ENCODE measurements around the gene CDIP1.

CDIP1 gene

DNA sequence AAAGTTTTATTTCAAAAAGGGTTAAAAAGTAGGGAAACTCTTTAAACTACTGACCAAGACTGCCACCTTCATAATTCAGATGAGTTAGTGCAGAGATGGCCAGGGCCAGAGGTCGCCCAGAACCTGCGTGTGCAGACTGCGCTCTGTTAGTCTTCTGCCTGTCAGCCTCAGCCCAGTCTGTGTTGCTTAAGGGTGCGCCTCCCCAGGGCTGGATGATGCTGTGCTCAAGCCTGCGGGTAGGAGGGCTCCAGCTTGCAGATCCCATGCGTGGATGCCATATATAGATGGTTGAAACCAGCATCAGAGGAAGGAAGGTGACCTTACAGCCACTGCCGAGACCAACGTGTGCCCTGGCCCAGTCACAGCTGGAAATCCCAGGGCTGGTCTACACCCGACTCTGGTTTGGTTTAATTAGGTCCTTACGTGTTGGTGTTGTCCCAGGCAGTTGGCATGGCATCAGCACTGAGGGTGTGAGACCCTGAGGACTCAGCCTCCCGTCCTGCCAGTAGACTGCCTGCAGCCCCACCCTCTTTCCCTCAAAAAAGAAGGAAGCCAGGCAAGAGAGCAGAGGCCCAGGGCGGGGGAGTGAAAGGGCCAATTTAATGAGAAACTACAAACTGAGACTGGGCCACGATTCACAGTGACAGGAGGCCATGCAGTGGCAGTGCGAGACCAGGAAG, 27.7 kb downstream of the CDIP1 start:
- Histone ChIP-seq H4K91ac (ENCODE audit: low read depth, low read length) (no peak overlapping the region), H3K18ac (ENCODE audit: low read length) (no peak overlapping the region), H2BK120ac (ENCODE audit: insufficient read depth, low read length, poor library complexity) (no peak overlapping the region), H2BK12ac (ENCODE audit: low read length) (no peak overlapping the region), H2AFZ (ENCODE audit: insufficient read depth, low read length, poor library complexity) (no peak overlapping the region), H2BK5ac (ENCODE audit: low read depth, low read length, poor library complexity) (no peak overlapping the region), H3K9me3 (ENCODE audit: insufficient read depth, low read depth, low read length) (no peaks in the 10 kb centered on the region), H3K14ac (ENCODE audit: low read length) (no peak overlapping the region), H3K4me1 (ENCODE audit: control insufficient read depth in 1 of 2, insufficient read depth in 2 of 2, low read length in 2 of 2) (peaks cover 0 to 5% of the 10 kb centered on the region in 2 experiments), H4K12ac (ENCODE audit: low read depth, low read length) (no peak overlapping the region), H3K23ac (ENCODE audit: low read length) (no peak overlapping the region), H3K79me1 (ENCODE audit: low read length) (no peaks in the 10 kb centered on the region), H3K4me2 (ENCODE audit: low read length) (no peak overlapping the region), H3K4ac (ENCODE audit: low read depth, low read length) (no peak overlapping the region), H2AK5ac (ENCODE audit: low read length) (no peak overlapping the region), H3K36me3 (ENCODE audit: control insufficient read depth in 1 of 2, insufficient read depth in 2 of 2, low read length in 2 of 2) (peaks cover 62 to 64% of the 10 kb centered on the region in 2 experiments), H3K27me3 (ENCODE audit: insufficient read depth, low read length) (no peaks in the 10 kb centered on the region), H3K9ac (ENCODE audit: low read length) (no peak overlapping the region), H4K8ac (ENCODE audit: low read depth, low read length) (no peak overlapping the region), H3K4me3 (ENCODE audit: low read depth, low read length) (no peak overlapping the region), H3K27ac (ENCODE audit: low read depth, low read length) (no peak overlapping the region), H3K79me2 (ENCODE audit: control insufficient read depth, insufficient read depth, low read length, poor library complexity) (no peaks in the 10 kb centered on the region)
- WGBS (ENCODE audit: extremely low coverage, insufficient coverage, insufficient read length), result no CpG with 5 or more reads among the region's 14 CpGs
- DNase-seq, result no peak

DNA sequence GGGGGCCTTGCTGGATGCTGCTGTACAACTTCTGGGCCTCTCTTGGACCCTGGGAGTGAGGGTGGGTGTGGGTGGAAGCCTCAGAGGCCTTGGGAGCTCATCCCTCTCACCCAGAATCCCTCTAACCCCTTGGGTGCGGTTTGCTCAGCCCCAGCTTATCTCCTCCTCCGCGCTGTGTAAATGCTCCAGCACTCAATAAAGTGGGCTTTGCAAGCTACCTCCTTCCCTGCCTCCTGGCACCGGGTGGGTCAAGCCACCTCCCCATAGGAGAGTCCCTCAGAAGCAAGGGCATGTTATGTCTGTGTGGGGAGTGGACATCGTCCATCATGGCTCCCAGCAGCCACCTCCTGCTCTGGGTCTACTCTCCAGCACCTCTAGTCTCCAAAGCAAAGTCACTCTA, 28.4 kb downstream of the CDIP1 start:
- peaks cover 66 to 67% of the 10 kb centered on the region in 2 experiments for H3K36me3 ChIP-seq (ENCODE audit: control insufficient read depth in 1 of 2, insufficient read depth in 2 of 2, low read length in 2 of 2)
- no peaks in the 10 kb centered on the region for H3K27me3 ChIP-seq (ENCODE audit: insufficient read depth, low read length)
- peaks cover 2% of the 10 kb centered on the region for H3K9me3 ChIP-seq (ENCODE audit: insufficient read depth, low read depth, low read length)
- DNase-seq, result no peak
- H4K91ac ChIP-seq (ENCODE audit: low read depth, low read length), result no peak overlapping the region
- no peak overlapping the region for H2AK5ac ChIP-seq (ENCODE audit: low read length)
- H3K9ac ChIP-seq (ENCODE audit: low read length), result no peak overlapping the region
- H2BK120ac ChIP-seq (ENCODE audit: insufficient read depth, low read length, poor library complexity), result no peak overlapping the region
- H3K18ac ChIP-seq (ENCODE audit: low read length), result no peak overlapping the region
- no peak overlapping the region for H3K27ac ChIP-seq (ENCODE audit: low read depth, low read length)
- no peak overlapping the region for H2AFZ ChIP-seq (ENCODE audit: insufficient read depth, low read length, poor library complexity)
- no peak overlapping the region for H2BK12ac ChIP-seq (ENCODE audit: low read length)
- no peak overlapping the region for H4K12ac ChIP-seq (ENCODE audit: low read depth, low read length)
- no peak overlapping the region for H2BK5ac ChIP-seq (ENCODE audit: low read depth, low read length, poor library complexity)
- no peak overlapping the region for H3K4me2 ChIP-seq (ENCODE audit: low read length)
- no peak overlapping the region for H3K23ac ChIP-seq (ENCODE audit: low read length)
- H3K79me1 ChIP-seq (ENCODE audit: low read length), result no peaks in the 10 kb centered on the region
- WGBS (ENCODE audit: extremely low coverage, insufficient coverage, insufficient read length), result no CpG with 5 or more reads among the region's 5 CpGs
- H3K14ac ChIP-seq (ENCODE audit: low read length), result no peak overlapping the region
- no peak overlapping the region for H3K4me3 ChIP-seq (ENCODE audit: low read depth, low read length)
- no peak overlapping the region for H4K8ac ChIP-seq (ENCODE audit: low read depth, low read length)
- no peak overlapping the region for H3K4ac ChIP-seq (ENCODE audit: low read depth, low read length)
- no peaks in the 10 kb centered on the region for H3K79me2 ChIP-seq (ENCODE audit: control insufficient read depth, insufficient read depth, low read length, poor library complexity)
- peaks cover 0 to 5% of the 10 kb centered on the region in 2 experiments for H3K4me1 ChIP-seq (ENCODE audit: control insufficient read depth in 1 of 2, insufficient read depth in 2 of 2, low read length in 2 of 2)

DNA sequence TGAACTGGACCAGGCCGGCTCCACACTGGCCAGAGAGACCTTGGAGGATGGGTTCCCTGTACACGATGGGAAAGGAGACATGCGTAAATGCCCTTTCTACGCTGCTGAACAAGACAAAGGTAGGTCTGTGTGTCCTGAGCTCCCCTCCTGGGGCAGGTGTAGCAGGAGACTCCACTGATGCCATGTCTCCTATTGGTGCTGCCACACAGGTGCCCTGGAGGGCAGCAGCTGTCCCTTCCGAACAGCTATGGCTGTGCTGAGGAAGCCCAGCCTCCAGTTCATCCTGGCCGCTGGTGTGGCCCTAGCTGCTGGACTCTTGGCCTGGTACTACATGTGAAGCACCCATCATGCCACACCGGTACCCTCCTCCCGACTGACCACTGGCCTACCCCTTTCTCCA, 29.2 kb downstream of the CDIP1 start:
- Histone ChIP-seq H3K4ac (ENCODE audit: low read depth, low read length) (no peak overlapping the region), H2BK12ac (ENCODE audit: low read length) (no peak overlapping the region), H3K79me2 (ENCODE audit: control insufficient read depth, insufficient read depth, low read length, poor library complexity) (no peaks in the 10 kb centered on the region), H3K9me3 (ENCODE audit: insufficient read depth, low read depth, low read length) (peaks cover 2% of the 10 kb centered on the region), H4K12ac (ENCODE audit: low read depth, low read length) (no peak overlapping the region), H2AK5ac (ENCODE audit: low read length) (no peak overlapping the region), H3K4me1 (ENCODE audit: control insufficient read depth in 1 of 2, insufficient read depth in 2 of 2, low read length in 2 of 2) (peaks cover 0 to 5% of the 10 kb centered on the region in 2 experiments), H3K9ac (ENCODE audit: low read length) (no peak overlapping the region), H2BK5ac (ENCODE audit: low read depth, low read length, poor library complexity) (no peak overlapping the region), H3K36me3 (ENCODE audit: control insufficient read depth in 1 of 2, insufficient read depth in 2 of 2, low read length in 2 of 2) (peaks cover 66% of the 10 kb centered on the region in 2 experiments), H3K4me3 (ENCODE audit: low read depth, low read length) (no peak overlapping the region), H4K91ac (ENCODE audit: low read depth, low read length) (no peak overlapping the region), H3K23ac (ENCODE audit: low read length) (no peak overlapping the region), H3K79me1 (ENCODE audit: low read length) (no peaks in the 10 kb centered on the region), H3K18ac (ENCODE audit: low read length) (no peak overlapping the region), H2AFZ (ENCODE audit: insufficient read depth, low read length, poor library complexity) (no peak overlapping the region), H3K27me3 (ENCODE audit: insufficient read depth, low read length) (no peaks in the 10 kb centered on the region), H3K4me2 (ENCODE audit: low read length) (no peak overlapping the region), H4K8ac (ENCODE audit: low read depth, low read length) (no peak overlapping the region), H3K14ac (ENCODE audit: low read length) (no peak overlapping the region), H2BK120ac (ENCODE audit: insufficient read depth, low read length, poor library complexity) (no peak overlapping the region), H3K27ac (ENCODE audit: low read depth, low read length) (no peak overlapping the region)
- no peak for DNase-seq
- WGBS (ENCODE audit: extremely low coverage, insufficient coverage, insufficient read length), result no CpG with 5 or more reads among the region's 8 CpGs

DNA sequence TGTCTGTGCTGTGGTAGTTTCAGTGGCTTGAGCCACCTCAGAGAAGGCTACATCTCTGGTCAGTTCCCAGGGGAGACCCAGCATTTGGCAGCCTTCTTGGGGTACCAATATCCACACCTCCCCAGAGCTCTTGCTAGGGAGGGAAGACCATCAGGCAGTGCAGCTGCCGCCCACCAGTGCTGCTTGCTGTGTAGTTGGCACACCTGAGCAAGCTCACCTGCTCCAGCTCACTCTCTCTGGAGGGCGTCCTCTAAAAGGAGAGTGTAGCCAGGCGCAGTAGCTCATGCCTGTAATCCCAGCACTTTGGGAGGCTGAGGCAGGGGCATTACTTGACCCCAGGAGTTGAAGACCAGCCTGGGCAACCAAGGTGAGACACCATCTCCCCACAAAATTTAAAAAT, 29.8 kb downstream of the CDIP1 start:
- Histone ChIP-seq H4K8ac (ENCODE audit: low read depth, low read length) (no peak overlapping the region), H2BK12ac (ENCODE audit: low read length) (no peak overlapping the region)
- no CpG with 5 or more reads among the region's 3 CpGs for WGBS (ENCODE audit: extremely low coverage, insufficient coverage, insufficient read length)

More for the DNA sequence above, 29.8 kb downstream of the CDIP1 start:
- H3K36me3 ChIP-seq (ENCODE audit: control insufficient read depth in 1 of 2, insufficient read depth in 2 of 2, low read length in 2 of 2), result peaks cover 61 to 63% of the 10 kb centered on the region in 2 experiments
- H3K4me3 ChIP-seq (ENCODE audit: low read depth, low read length), result no peak overlapping the region
- H3K9ac ChIP-seq (ENCODE audit: low read length), result no peak overlapping the region
- H3K4me2 ChIP-seq (ENCODE audit: low read length), result no peak overlapping the region
- H3K4me1 ChIP-seq (ENCODE audit: control insufficient read depth in 1 of 2, insufficient read depth in 2 of 2, low read length in 2 of 2), result peaks cover 0 to 5% of the 10 kb centered on the region in 2 experiments
- no peak overlapping the region for H3K23ac ChIP-seq (ENCODE audit: low read length)
- H2BK5ac ChIP-seq (ENCODE audit: low read depth, low read length, poor library complexity), result no peak overlapping the region
- no peak for DNase-seq
- no peak overlapping the region for H3K4ac ChIP-seq (ENCODE audit: low read depth, low read length)
- H3K9me3 ChIP-seq (ENCODE audit: insufficient read depth, low read depth, low read length), result peaks cover 2% of the 10 kb centered on the region
- no peaks in the 10 kb centered on the region for H3K79me1 ChIP-seq (ENCODE audit: low read length)
- H2AFZ ChIP-seq (ENCODE audit: insufficient read depth, low read length, poor library complexity), result no peak overlapping the region
- no peak overlapping the region for H3K18ac ChIP-seq (ENCODE audit: low read length)
- no peak overlapping the region for H4K91ac ChIP-seq (ENCODE audit: low read depth, low read length)
- no peak overlapping the region for H3K27ac ChIP-seq (ENCODE audit: low read depth, low read length)
- no peaks in the 10 kb centered on the region for H3K27me3 ChIP-seq (ENCODE audit: insufficient read depth, low read length)
- no peak overlapping the region for H2BK120ac ChIP-seq (ENCODE audit: insufficient read depth, low read length, poor library complexity)
- no peak overlapping the region for H2AK5ac ChIP-seq (ENCODE audit: low read length)
- H4K12ac ChIP-seq (ENCODE audit: low read depth, low read length), result no peak overlapping the region
- no peaks in the 10 kb centered on the region for H3K79me2 ChIP-seq (ENCODE audit: control insufficient read depth, insufficient read depth, low read length, poor library complexity)
- no peak overlapping the region for H3K14ac ChIP-seq (ENCODE audit: low read length)
